ENCODE measurements around the gene IL4R. TPM values are rescaled to one million over a fixed set of nuclear protein-coding genes. Genes with fewer than 3 reads are reported as not detected.

IL4R gene
- total and polyA plus RNA-seq, 10 of the 15 experiments (the other 5 are each of a cell fraction or from before 2014, with no cell fraction given), result 2.6 to 70.4 (median 36.6) TPM

DNA sequence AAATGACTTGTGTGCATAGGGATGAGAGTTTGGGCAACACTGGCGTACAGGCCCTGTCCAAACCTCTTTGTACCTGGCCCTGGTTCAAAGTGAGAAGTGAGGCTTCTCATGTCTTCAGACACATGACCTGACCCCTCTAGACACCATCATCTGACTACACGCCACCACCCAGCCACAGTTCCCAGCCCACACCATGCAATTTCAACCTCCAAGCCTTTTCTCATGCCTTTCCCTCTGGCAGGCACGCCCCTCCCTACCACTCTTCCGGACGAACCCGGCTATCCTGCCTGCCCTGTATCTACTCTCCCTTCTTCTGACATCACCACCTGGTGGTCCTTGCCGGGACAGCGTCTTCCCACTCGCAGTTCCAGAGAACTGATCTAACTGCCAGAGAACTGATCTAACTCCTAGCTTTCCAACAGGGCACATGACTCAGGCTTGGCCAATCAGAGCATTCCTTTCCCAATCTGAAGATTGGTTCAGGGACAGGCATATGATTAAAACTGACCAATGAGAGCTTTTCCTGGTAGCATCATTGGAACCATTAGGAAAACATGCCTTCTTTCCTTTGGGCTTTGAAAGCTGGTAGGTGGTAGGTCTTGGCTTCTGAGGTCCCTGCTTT is 61.1 kb downstream of the IL4R start (continued):
- TF ChIP-seq, protein P1, sequence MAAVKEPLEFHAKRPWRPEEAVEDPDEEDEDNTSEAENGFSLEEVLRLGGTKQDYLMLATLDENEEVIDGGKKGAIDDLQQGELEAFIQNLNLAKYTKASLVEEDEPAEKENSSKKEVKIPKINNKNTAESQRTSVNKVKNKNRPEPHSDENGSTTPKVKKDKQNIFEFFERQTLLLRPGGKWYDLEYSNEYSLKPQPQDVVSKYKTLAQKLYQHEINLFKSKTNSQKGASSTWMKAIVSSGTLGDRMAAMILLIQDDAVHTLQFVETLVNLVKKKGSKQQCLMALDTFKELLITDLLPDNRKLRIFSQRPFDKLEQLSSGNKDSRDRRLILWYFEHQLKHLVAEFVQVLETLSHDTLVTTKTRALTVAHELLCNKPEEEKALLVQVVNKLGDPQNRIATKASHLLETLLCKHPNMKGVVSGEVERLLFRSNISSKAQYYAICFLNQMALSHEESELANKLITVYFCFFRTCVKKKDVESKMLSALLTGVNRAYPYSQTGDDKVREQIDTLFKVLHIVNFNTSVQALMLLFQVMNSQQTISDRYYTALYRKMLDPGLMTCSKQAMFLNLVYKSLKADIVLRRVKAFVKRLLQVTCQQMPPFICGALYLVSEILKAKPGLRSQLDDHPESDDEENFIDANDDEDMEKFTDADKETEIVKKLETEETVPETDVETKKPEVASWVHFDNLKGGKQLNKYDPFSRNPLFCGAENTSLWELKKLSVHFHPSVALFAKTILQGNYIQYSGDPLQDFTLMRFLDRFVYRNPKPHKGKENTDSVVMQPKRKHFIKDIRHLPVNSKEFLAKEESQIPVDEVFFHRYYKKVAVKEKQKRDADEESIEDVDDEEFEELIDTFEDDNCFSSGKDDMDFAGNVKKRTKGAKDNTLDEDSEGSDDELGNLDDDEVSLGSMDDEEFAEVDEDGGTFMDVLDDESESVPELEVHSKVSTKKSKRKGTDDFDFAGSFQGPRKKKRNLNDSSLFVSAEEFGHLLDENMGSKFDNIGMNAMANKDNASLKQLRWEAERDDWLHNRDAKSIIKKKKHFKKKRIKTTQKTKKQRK (IDR thresholded peaks at IDR 0.05; ENCODE audit: low read depth, low read length), result no peak
- TF ChIP-seq, protein P2, sequence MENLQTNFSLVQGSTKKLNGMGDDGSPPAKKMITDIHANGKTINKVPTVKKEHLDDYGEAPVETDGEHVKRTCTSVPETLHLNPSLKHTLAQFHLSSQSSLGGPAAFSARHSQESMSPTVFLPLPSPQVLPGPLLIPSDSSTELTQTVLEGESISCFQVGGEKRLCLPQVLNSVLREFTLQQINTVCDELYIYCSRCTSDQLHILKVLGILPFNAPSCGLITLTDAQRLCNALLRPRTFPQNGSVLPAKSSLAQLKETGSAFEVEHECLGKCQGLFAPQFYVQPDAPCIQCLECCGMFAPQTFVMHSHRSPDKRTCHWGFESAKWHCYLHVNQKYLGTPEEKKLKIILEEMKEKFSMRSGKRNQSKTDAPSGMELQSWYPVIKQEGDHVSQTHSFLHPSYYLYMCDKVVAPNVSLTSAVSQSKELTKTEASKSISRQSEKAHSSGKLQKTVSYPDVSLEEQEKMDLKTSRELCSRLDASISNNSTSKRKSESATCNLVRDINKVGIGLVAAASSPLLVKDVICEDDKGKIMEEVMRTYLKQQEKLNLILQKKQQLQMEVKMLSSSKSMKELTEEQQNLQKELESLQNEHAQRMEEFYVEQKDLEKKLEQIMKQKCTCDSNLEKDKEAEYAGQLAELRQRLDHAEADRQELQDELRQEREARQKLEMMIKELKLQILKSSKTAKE (IDR thresholded peaks at IDR 0.05; ENCODE audit: low read depth, poor library complexity, severe bottlenecking), result peak; percentile 59
- no peak for TF ChIP-seq ESRRA (IDR thresholded peaks at IDR 0.05; ENCODE audit: low read length)
- TF ChIP-seq GABPA (IDR thresholded peaks at IDR 0.05; ENCODE audit: low read depth), result no peak
- TF ChIP-seq SUZ12 (IDR thresholded peaks at IDR 0.05; ENCODE audit: unreplicated experiment), result no peak
- no peak for TF ChIP-seq NFYA (IDR thresholded peaks at IDR 0.05; ENCODE audit: borderline replicate concordance, low read depth, low read length)
- TF ChIP-seq, protein P3, sequence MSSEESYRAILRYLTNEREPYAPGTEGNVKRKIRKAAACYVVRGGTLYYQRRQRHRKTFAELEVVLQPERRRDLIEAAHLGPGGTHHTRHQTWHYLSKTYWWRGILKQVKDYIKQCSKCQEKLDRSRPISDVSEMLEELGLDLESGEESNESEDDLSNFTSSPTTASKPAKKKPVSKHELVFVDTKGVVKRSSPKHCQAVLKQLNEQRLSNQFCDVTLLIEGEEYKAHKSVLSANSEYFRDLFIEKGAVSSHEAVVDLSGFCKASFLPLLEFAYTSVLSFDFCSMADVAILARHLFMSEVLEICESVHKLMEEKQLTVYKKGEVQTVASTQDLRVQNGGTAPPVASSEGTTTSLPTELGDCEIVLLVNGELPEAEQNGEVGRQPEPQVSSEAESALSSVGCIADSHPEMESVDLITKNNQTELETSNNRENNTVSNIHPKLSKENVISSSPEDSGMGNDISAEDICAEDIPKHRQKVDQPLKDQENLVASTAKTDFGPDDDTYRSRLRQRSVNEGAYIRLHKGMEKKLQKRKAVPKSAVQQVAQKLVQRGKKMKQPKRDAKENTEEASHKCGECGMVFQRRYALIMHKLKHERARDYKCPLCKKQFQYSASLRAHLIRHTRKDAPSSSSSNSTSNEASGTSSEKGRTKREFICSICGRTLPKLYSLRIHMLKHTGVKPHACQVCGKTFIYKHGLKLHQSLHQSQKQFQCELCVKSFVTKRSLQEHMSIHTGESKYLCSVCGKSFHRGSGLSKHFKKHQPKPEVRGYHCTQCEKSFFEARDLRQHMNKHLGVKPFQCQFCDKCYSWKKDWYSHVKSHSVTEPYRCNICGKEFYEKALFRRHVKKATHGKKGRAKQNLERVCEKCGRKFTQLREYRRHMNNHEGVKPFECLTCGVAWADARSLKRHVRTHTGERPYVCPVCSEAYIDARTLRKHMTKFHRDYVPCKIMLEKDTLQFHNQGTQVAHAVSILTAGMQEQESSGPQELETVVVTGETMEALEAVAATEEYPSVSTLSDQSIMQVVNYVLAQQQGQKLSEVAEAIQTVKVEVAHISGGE (CRISPR knock-in tag; IDR thresholded peaks at IDR 0.05), result no peak
- no peak for TF ChIP-seq NR2C2 (IDR thresholded peaks at IDR 0.05; ENCODE audit: borderline replicate concordance, control insufficient read depth, insufficient read length, low read depth)
- TF ChIP-seq, protein P4, sequence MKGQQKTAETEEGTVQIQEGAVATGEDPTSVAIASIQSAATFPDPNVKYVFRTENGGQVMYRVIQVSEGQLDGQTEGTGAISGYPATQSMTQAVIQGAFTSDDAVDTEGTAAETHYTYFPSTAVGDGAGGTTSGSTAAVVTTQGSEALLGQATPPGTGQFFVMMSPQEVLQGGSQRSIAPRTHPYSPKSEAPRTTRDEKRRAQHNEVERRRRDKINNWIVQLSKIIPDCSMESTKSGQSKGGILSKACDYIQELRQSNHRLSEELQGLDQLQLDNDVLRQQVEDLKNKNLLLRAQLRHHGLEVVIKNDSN (IDR thresholded peaks at IDR 0.05; ENCODE audit: borderline replicate concordance, extremely low read length, insufficient read depth, low read depth, low read length), result peak; percentile 91
- peak; percentile 47 for TF ChIP-seq EED (IDR thresholded peaks at IDR 0.05; ENCODE audit: low read depth)
- TF ChIP-seq POLR2AphosphoS2 (IDR thresholded peaks at IDR 0.05; ENCODE audit: low read depth, low read length), result peak; percentile 91
- TF ChIP-seq, protein P5, sequence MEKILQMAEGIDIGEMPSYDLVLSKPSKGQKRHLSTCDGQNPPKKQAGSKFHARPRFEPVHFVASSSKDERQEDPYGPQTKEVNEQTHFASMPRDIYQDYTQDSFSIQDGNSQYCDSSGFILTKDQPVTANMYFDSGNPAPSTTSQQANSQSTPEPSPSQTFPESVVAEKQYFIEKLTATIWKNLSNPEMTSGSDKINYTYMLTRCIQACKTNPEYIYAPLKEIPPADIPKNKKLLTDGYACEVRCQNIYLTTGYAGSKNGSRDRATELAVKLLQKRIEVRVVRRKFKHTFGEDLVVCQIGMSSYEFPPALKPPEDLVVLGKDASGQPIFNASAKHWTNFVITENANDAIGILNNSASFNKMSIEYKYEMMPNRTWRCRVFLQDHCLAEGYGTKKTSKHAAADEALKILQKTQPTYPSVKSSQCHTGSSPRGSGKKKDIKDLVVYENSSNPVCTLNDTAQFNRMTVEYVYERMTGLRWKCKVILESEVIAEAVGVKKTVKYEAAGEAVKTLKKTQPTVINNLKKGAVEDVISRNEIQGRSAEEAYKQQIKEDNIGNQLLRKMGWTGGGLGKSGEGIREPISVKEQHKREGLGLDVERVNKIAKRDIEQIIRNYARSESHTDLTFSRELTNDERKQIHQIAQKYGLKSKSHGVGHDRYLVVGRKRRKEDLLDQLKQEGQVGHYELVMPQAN (conservative IDR thresholded peaks at IDR 0.05), result no peak
- 0 out of 2 replicates have a peak, but pooled peaks have one; percentile 64 for TF ChIP-seq PML (IDR thresholded peaks at IDR 0.05; ENCODE audit: low read length)
- TF ChIP-seq SREBF1 (IDR thresholded peaks at IDR 0.05; ENCODE audit: low read length), result no peak
- no peak; the same call in 1 of the 2 replicates for TF ChIP-seq YY1 (IDR thresholded peaks at IDR 0.05; ENCODE audit: low read depth, low read length)
- no peak; the same call in 1 of the 2 replicates for TF ChIP-seq FOXK2 (IDR thresholded peaks at IDR 0.05)
- peak; percentile 46 for TF ChIP-seq MYC (IDR thresholded peaks at IDR 0.05; ENCODE audit: insufficient read depth, insufficient read length, insufficient replicate concordance, low read length, severe bottlenecking)
